ENCODE data around the gene MITF.

The MITF gene

DNA sequence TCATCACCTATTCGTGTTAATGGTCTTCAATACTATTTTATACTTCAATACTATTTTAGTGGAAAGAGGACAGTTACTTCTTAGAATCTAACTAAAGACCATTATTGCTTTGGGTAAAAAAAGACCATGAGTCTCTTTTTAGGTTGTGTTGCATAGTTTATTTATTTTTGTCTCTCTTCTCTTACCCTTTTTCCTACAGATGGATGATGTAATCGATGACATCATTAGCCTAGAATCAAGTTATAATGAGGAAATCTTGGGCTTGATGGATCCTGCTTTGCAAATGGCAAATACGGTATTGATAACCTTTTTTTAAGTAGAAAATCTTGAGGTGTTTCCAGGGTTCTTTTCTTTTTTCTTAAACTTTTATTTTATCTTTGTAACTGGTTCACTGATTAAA is 201.8 kb downstream of the MITF start:
- no peaks in the 10 kb centered on the region for H3K9me3 ChIP-seq (ENCODE audit: low read length)
- TF ChIP-seq EZH2 (IDR thresholded peaks at IDR 0.05; ENCODE audit: borderline replicate concordance, low read length) = no peak
- TF ChIP-seq, protein P1, sequence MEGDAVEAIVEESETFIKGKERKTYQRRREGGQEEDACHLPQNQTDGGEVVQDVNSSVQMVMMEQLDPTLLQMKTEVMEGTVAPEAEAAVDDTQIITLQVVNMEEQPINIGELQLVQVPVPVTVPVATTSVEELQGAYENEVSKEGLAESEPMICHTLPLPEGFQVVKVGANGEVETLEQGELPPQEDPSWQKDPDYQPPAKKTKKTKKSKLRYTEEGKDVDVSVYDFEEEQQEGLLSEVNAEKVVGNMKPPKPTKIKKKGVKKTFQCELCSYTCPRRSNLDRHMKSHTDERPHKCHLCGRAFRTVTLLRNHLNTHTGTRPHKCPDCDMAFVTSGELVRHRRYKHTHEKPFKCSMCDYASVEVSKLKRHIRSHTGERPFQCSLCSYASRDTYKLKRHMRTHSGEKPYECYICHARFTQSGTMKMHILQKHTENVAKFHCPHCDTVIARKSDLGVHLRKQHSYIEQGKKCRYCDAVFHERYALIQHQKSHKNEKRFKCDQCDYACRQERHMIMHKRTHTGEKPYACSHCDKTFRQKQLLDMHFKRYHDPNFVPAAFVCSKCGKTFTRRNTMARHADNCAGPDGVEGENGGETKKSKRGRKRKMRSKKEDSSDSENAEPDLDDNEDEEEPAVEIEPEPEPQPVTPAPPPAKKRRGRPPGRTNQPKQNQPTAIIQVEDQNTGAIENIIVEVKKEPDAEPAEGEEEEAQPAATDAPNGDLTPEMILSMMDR (IDR thresholded peaks at IDR 0.05; ENCODE audit: low read length) = no peak
- H3K4me3 ChIP-seq (ENCODE audit: low read depth, low read length, poor library complexity, severe bottlenecking) = no peak overlapping the region
- no peak overlapping the region for H3K9ac ChIP-seq (ENCODE audit: low read length)
- H3K36me3 ChIP-seq (ENCODE audit: insufficient read depth, low read length) = no peaks in the 10 kb centered on the region
- H3K4me1 ChIP-seq (ENCODE audit: insufficient read depth, low read length, severe bottlenecking) = no peaks in the 10 kb centered on the region
- H3F3A ChIP-seq (ENCODE audit: insufficient read depth, low read length) = no peaks in the 10 kb centered on the region
- H2AFZ ChIP-seq (ENCODE audit: low read length) = no peak overlapping the region
- H4K20me1 ChIP-seq (ENCODE audit: insufficient read depth, low read length) = no peaks in the 10 kb centered on the region
- no peaks in the 10 kb centered on the region for H3K79me2 ChIP-seq (ENCODE audit: insufficient read depth, low read length)
- no peak overlapping the region for H3K4me2 ChIP-seq (ENCODE audit: low read length)
- H3K27me3 ChIP-seq (ENCODE audit: insufficient read depth, low read length) = no peaks in the 10 kb centered on the region
- H3K9me2 ChIP-seq (ENCODE audit: low read depth, low read length) = no peaks in the 10 kb centered on the region
- no peak overlapping the region for H3K27ac ChIP-seq (ENCODE audit: low read depth, low read length, poor library complexity, severe bottlenecking)

DNA sequence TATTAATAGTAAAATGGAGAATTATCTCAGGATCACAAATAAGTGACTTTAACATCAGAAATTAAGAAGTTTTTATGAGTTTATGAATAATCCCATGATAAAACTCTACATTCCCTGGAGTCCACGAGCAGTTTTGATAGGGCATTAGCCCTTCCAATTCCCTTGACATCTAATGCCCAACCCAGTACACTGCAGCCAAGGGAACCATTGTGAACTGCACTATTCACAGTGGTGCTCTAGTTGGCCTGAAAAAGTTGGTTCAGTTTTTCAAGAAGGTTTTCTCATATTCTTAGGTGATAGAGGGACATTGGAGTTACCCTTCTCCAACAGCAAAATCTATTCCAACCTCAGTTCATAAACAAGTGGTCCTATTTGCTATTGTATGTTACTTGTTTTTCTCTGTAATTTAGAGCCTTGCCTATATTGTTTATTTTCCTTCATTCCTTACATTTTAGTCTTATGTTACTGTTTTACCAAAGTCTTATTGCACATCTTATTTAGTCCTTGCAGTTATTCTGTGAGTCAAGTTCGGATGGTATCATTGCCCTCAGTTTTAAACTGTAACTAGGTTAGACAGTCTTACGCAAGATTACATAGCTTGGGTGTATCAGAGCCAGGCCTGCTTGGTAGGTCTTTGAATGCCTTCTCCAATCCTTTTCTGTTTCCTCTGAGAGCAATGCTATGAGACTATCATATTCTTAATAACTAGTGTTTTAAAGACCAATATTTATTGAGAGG is 202.3 kb downstream of the MITF start:
- Histone ChIP-seq H3K9me2 (ENCODE audit: low read depth, low read length) (no peaks in the 10 kb centered on the region), H3K36me3 (ENCODE audit: insufficient read depth, low read length) (no peaks in the 10 kb centered on the region), H3K9ac (ENCODE audit: low read length) (no peak overlapping the region), H3F3A (ENCODE audit: insufficient read depth, low read length) (no peaks in the 10 kb centered on the region), H3K27me3 (ENCODE audit: insufficient read depth, low read length) (no peaks in the 10 kb centered on the region), H3K9me3 (ENCODE audit: low read length) (no peaks in the 10 kb centered on the region), H3K4me1 (ENCODE audit: insufficient read depth, low read length, severe bottlenecking) (no peaks in the 10 kb centered on the region), H2AFZ (ENCODE audit: low read length) (no peak overlapping the region), H4K20me1 (ENCODE audit: insufficient read depth, low read length) (no peaks in the 10 kb centered on the region), H3K27ac (ENCODE audit: low read depth, low read length, poor library complexity, severe bottlenecking) (no peak overlapping the region), H3K79me2 (ENCODE audit: insufficient read depth, low read length) (no peaks in the 10 kb centered on the region), H3K4me2 (ENCODE audit: low read length) (no peak overlapping the region), H3K4me3 (ENCODE audit: low read depth, low read length, poor library complexity, severe bottlenecking) (no peak overlapping the region)
- no peak for TF ChIP-seq EZH2 (IDR thresholded peaks at IDR 0.05; ENCODE audit: borderline replicate concordance, low read length)
- TF ChIP-seq, protein P1 (IDR thresholded peaks at IDR 0.05; ENCODE audit: low read length) = no peak

DNA sequence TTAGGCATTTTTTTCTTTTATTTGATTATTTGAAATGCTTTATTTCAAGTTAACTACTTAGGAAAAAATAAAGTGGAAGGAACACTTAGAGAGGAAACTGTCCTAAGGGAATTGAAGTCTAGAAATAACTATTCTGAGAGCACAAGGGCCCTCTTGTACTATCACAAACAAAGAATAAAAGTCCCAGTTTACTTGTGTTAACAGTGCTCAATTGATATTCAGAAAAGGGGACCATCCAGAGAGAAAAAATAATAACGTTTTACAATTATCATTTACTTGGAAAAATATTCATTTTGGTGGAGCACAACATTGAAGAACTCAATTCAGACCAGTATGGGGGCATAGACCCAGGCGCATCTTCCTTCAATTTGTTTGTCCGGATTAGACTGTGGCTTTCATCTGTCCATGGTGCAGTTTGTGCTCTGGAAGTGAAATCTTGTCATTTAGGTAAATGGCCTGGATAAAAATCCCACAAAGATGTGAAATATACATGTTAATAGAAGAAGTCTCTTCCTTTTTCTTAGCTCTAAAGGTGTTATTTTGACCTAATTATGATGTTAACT is 205.7 kb downstream of the MITF start:
- Histone ChIP-seq H2AFZ (ENCODE audit: low read length) (no peak overlapping the region), H3F3A (ENCODE audit: insufficient read depth, low read length) (no peaks in the 10 kb centered on the region), H3K9me2 (ENCODE audit: low read depth, low read length) (no peaks in the 10 kb centered on the region), H3K36me3 (ENCODE audit: insufficient read depth, low read length) (no peaks in the 10 kb centered on the region), H3K27ac (ENCODE audit: low read depth, low read length, poor library complexity, severe bottlenecking) (no peak overlapping the region), H3K4me2 (ENCODE audit: low read length) (no peak overlapping the region), H3K9ac (ENCODE audit: low read length) (no peak overlapping the region), H3K4me3 (ENCODE audit: low read depth, low read length, poor library complexity, severe bottlenecking) (no peak overlapping the region), H3K9me3 (ENCODE audit: low read length) (no peaks in the 10 kb centered on the region), H3K27me3 (ENCODE audit: insufficient read depth, low read length) (no peaks in the 10 kb centered on the region), H4K20me1 (ENCODE audit: insufficient read depth, low read length) (no peaks in the 10 kb centered on the region), H3K4me1 (ENCODE audit: insufficient read depth, low read length, severe bottlenecking) (no peaks in the 10 kb centered on the region), H3K79me2 (ENCODE audit: insufficient read depth, low read length) (no peaks in the 10 kb centered on the region)
- TF ChIP-seq, protein P1 (IDR thresholded peaks at IDR 0.05; ENCODE audit: low read length) = no peak
- no peak for TF ChIP-seq EZH2 (IDR thresholded peaks at IDR 0.05; ENCODE audit: borderline replicate concordance, low read length)

Measured in OCI-LY1 (cell line).